AG04450 (cell line): ENCODE measurements around the gene PAX9. TPM values are rescaled to one million over a fixed set of nuclear protein-coding genes. Genes with fewer than 3 reads are reported as not detected.

Source experiments
- CTCF ChIA-PET: fragments of 300-600, 350-600 bp; formaldehyde crosslinking; extraction: SDS; loops from one replicate; lab custom pipeline; 2022; ENCODE audit warnings: antibody characterized with exemption, inconsistent platforms; lab: Charles Lee
- POLR2A ChIA-PET: fragments of 350-600 bp; formaldehyde crosslinking; extraction: SDS; loops from one replicate; lab custom pipeline; 2021; ENCODE audit warnings: antibody characterized with exemption, inconsistent platforms; lab: Yijun Ruan, JAX
- DNase-seq: peaks from one replicate; pipeline ENCODE4 v3.0.0-alpha.2; 2011; ENCODE audit warnings: low read depth, low spot score
- H3K27ac ChIP-seq: one replicate; pipeline ENCODE4 v1.5.1; 2012; ENCODE audit warnings: low read depth, low read length, control low read depth
- H3K27me3 ChIP-seq: one replicate; pipeline ENCODE4 v1.6.0; 2012; ENCODE audit warnings: low read length; ENCODE audit not compliant: control insufficient read depth, insufficient read depth
- H3K4me3 ChIP-seq: 2 replicates; pipeline ENCODE4 v1.5.1; 2011; ENCODE audit warnings: mild to moderate bottlenecking, low read depth, low read length, control low read depth
- H3K9me3 ChIP-seq: 2 replicates; pipeline ENCODE4 v1.5.1; 2012; ENCODE audit warnings: low read length; ENCODE audit not compliant: control insufficient read depth, insufficient read depth
- polyA plus RNA-seq: library from polyadenylated mRNA; depleted of rRNA; stranded (reverse); fragments of >200 nt; gene quantifications from 2 replicates; pipeline ENCODE4 v1.2.3, GENCODE V29; 2011; rRNA removed
- TF ChIP-seq, protein P1 (sequence below): IDR thresholded peaks from 2 replicates; pipeline ENCODE4 v1.5.1; 2011; ENCODE audit warnings: low read depth, low read length, control low read depth, inconsistent platforms

The PAX9 gene
- polyA plus RNA-seq, 1 experiment, result not detected

DNA sequence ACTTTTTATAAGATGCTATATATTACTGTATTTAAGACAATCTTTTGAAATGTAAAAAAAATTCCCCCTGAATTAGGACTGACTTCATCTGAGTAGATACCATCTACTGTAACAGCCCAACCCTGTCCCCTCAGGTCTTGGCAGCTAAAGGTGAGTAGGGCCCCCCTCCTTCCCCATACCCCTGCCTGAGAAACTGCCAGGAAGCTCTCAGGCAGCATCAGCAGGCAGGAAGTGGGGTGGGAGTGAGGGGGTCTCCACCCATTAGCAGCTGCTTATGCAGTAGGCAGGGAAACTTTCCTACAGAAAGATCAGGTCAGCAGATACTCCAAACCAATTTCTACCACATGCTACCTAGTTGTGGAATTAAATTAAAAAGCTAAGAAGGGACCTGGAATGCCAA is 62.5 kb downstream of the PAX9 start:
- CTCF ChIA-PET, result no interaction called here
- Histone ChIP-seq H3K9me3 (no peaks in the 10 kb centered on the region), H3K27ac (no peak overlapping the region), H3K27me3 (no peaks in the 10 kb centered on the region), H3K4me3 (no peak overlapping the region)
- TF ChIP-seq, protein P1, sequence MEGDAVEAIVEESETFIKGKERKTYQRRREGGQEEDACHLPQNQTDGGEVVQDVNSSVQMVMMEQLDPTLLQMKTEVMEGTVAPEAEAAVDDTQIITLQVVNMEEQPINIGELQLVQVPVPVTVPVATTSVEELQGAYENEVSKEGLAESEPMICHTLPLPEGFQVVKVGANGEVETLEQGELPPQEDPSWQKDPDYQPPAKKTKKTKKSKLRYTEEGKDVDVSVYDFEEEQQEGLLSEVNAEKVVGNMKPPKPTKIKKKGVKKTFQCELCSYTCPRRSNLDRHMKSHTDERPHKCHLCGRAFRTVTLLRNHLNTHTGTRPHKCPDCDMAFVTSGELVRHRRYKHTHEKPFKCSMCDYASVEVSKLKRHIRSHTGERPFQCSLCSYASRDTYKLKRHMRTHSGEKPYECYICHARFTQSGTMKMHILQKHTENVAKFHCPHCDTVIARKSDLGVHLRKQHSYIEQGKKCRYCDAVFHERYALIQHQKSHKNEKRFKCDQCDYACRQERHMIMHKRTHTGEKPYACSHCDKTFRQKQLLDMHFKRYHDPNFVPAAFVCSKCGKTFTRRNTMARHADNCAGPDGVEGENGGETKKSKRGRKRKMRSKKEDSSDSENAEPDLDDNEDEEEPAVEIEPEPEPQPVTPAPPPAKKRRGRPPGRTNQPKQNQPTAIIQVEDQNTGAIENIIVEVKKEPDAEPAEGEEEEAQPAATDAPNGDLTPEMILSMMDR, result no peak
- POLR2A ChIA-PET, result no interaction called here
- no peak for DNase-seq

DNA sequence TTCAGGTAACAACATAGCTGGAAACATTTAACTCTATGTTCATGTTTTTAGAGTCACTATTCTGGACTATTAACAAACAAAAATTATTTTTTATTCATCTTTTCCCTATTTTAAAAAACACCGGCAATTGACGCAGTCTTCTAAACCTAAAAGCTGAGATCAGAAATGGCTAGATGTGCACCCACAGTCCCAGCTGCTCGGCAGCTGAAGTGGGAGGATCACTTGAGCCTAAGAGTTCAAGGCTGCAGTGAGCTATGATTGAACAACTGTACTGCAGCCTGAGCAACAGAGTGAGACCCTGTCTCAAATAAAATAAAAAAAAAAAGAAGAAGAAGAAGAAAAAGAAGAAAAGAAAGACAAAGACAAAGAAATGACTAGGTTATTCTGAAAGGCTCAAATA is 64.5 kb downstream of the PAX9 start:
- H3K27me3 ChIP-seq, result no peaks in the 10 kb centered on the region
- TF ChIP-seq, protein P1, result no peak
- H3K4me3 ChIP-seq, result no peak overlapping the region
- DNase-seq, result no peak
- no peaks in the 10 kb centered on the region for H3K9me3 ChIP-seq
- POLR2A ChIA-PET, result no interaction called here
- H3K27ac ChIP-seq, result no peak overlapping the region
- CTCF ChIA-PET, result no interaction called here

Other genes starting within 250 kb of the PAX9 start
- gene NKX2-1, start 141.6 kb upstream of the PAX9 start, polyA plus RNA-seq, result not detected in 2 replicates
- gene NKX2-8, start 79.2 kb upstream of the PAX9 start, polyA plus RNA-seq, result not detected in 2 replicates